Nephron (organoid): Measurements from ENCODE around the gene CHPF2.
A peak's percentile ranks its signal among the peaks of the same experiment; 100 is the strongest.

Source experiments
- H3K27ac Mint-ChIP-seq, 3 experiments: 2 replicates each; pipeline ENCODE4 v1.8.0; 2020; ENCODE audit warnings: mixed read lengths in 3 of 3, mild to moderate bottlenecking in 2 of 3, moderate library complexity in 1 of 3
- H3K27me3 Mint-ChIP-seq: 2 replicates; pipeline ENCODE4 v1.8.0; 2021; ENCODE audit warnings: low read depth, mild to moderate bottlenecking, moderate library complexity, mixed read lengths
- H3K36me3 Mint-ChIP-seq: 2 replicates; pipeline ENCODE4 v1.8.0; 2020; ENCODE audit warnings: low read depth, mixed read lengths
- H3K4me1 Mint-ChIP-seq: 2 replicates; pipeline ENCODE4 v1.8.0; 2020; ENCODE audit warnings: mixed read lengths
- H3K4me3 Mint-ChIP-seq, 3 experiments: 2 replicates each; pipeline ENCODE4 v1.8.0; 2020; ENCODE audit warnings: mild to moderate bottlenecking in 3 of 3, mixed read lengths in 3 of 3, moderate library complexity in 2 of 3
- H3K9me3 Mint-ChIP-seq: 2 replicates; pipeline ENCODE4 v1.8.0; 2020; ENCODE audit warnings: mixed read lengths
- CTCF ChIP-seq, 3 experiments: fragments of 200-600 bp; sonication (generic); IDR thresholded peaks; one replicate each; pipeline ENCODE4 v1.5.0; 2021; ENCODE audit warnings: antibody characterized with exemption in 3 of 3; ENCODE audit not compliant: unreplicated experiment in 3 of 3

The CHPF2 gene

GRCh38 chr7:151251689-151252560 is 19.6 kb downstream of the CHPF2 start:
- H3K36me3 Mint-ChIP-seq, result no peaks in the 10 kb centered on the region
- H3K9me3 Mint-ChIP-seq, result no peaks in the 10 kb centered on the region
- no peak for TF ChIP-seq CTCF (IDR thresholded peaks at IDR 0.05; ENCODE audit: unreplicated experiment in 3 of 3)
- H3K4me3 Mint-ChIP-seq, result peak overlapping the region; percentile 84 to 89 (median 87)
- H3K4me1 Mint-ChIP-seq, result peaks cover 66% of the 10 kb centered on the region
- peak overlapping the region; percentile 99 to 100 (median 99) for H3K27ac Mint-ChIP-seq
- H3K27me3 Mint-ChIP-seq, result peaks cover 15% of the 10 kb centered on the region

GRCh38 chr7:151252561-151252835 is 20.2 kb downstream of the CHPF2 start:
- H3K27ac Mint-ChIP-seq, result peak overlapping the region; percentile 99 to 100 (median 99)
- H3K36me3 Mint-ChIP-seq, result no peaks in the 10 kb centered on the region
- H3K27me3 Mint-ChIP-seq, result peaks cover 20% of the 10 kb centered on the region
- no peak for TF ChIP-seq CTCF (IDR thresholded peaks at IDR 0.05; ENCODE audit: unreplicated experiment in 3 of 3)
- peak overlapping the region; percentile 84 to 89 (median 87) for H3K4me3 Mint-ChIP-seq
- no peaks in the 10 kb centered on the region for H3K9me3 Mint-ChIP-seq
- peaks cover 66% of the 10 kb centered on the region for H3K4me1 Mint-ChIP-seq

GRCh38 chr7:151252961-151253711 is 20.9 kb downstream of the CHPF2 start:
- Mint-ChIP-seq H3K9me3 (no peaks in the 10 kb centered on the region), H3K36me3 (no peaks in the 10 kb centered on the region), H3K4me3 (peak overlapping the region; percentile 84 to 89 (median 87)), H3K4me1 (peaks cover 70% of the 10 kb centered on the region), H3K27me3 (peaks cover 26% of the 10 kb centered on the region), H3K27ac (peak overlapping the region; percentile 99 to 100 (median 99))
- TF ChIP-seq CTCF (IDR thresholded peaks at IDR 0.05; ENCODE audit: unreplicated experiment in 3 of 3), result no peak

- H3K4me3 Mint-ChIP-seq, result peak overlapping the region; percentile 80 to 89 (median 84)
- peak overlapping the region; percentile 99 to 100 (median 99) for H3K27ac Mint-ChIP-seq
- no peaks in the 10 kb centered on the region for H3K9me3 Mint-ChIP-seq
- no peaks in the 10 kb centered on the region for H3K36me3 Mint-ChIP-seq
- TF ChIP-seq CTCF (IDR thresholded peaks at IDR 0.05; ENCODE audit: unreplicated experiment in 3 of 3), result no peak
- peaks cover 72% of the 10 kb centered on the region for H3K4me1 Mint-ChIP-seq
- peaks cover 26% of the 10 kb centered on the region for H3K27me3 Mint-ChIP-seq
Observed at GRCh38 chr7:151254316-151254715, 22.0 kb downstream of the CHPF2 start.

GRCh38 chr7:151254851-151255250 is 22.6 kb downstream of the CHPF2 start:
- peak overlapping the region; percentile 99 to 100 (median 99) for H3K27ac Mint-ChIP-seq
- peaks cover 26% of the 10 kb centered on the region for H3K27me3 Mint-ChIP-seq
- H3K4me3 Mint-ChIP-seq, result peak overlapping the region; percentile 58 to 84 (median 80)
- H3K9me3 Mint-ChIP-seq, result no peaks in the 10 kb centered on the region
- H3K4me1 Mint-ChIP-seq, result peaks cover 68% of the 10 kb centered on the region
- no peaks in the 10 kb centered on the region for H3K36me3 Mint-ChIP-seq
- TF ChIP-seq CTCF (IDR thresholded peaks at IDR 0.05; ENCODE audit: unreplicated experiment in 3 of 3), result no peak
